ENCODE data around the gene UQCRHL. TPM values are rescaled to one million over a fixed set of nuclear protein-coding genes. Genes with fewer than 3 reads are reported as not detected.

UQCRHL gene
- total and polyA plus RNA-seq, 5 donors from 2014 or later: 0.59 to 1.7 (median 1.1) TPM

- Histone ChIP-seq H3K4me1 (ENCODE audit: control insufficient read depth, insufficient read depth, low read length, poor library complexity, severe bottlenecking) (no peaks in the 10 kb centered on the region), H3K27ac (ENCODE audit: insufficient read depth, low read length, poor library complexity, severe bottlenecking) (no peak overlapping the region), H3K36me3 (ENCODE audit: control insufficient read depth, insufficient read depth, low read length) (no peaks in the 10 kb centered on the region), H3K27me3 (ENCODE audit: control insufficient read depth, insufficient read depth, low read length) (no peaks in the 10 kb centered on the region), H3K4me3 (ENCODE audit: low read depth, low read length) (no peak overlapping the region), H3K9me3 (ENCODE audit: control insufficient read depth in 2 of 2, low read length in 2 of 2) (no peaks in the 10 kb centered on the region)
- Mint-ChIP-seq H3K27ac (peak overlapping the region in 1 of 3 donors; percentile 35), H3K4me3 (no peak overlapping the region), H3K36me3 (no peaks in the 10 kb centered on the region), H3K4me1 (no peaks in the 10 kb centered on the region), H3K9me3 (no peaks in the 10 kb centered on the region), H3K27me3 (peaks cover 9% of the 10 kb centered on the region)
- DNase-seq (no peak), ATAC-seq (ENCODE audit: low read depth in 2 of 2) (no peak)
Measured at GRCh38 chr1:15777909-15778707, 29.3 kb downstream of the UQCRHL start.

GRCh38 chr1:15775706-15776105, 31.7 kb downstream of the UQCRHL start:
- DNase-seq (no peak), ATAC-seq (ENCODE audit: low read depth in 2 of 2) (no peak)
- Mint-ChIP-seq H3K36me3 (no peaks in the 10 kb centered on the region), H3K4me1 (no peaks in the 10 kb centered on the region), H3K27me3 (peaks cover 8% of the 10 kb centered on the region), H3K27ac (no peak overlapping the region), H3K9me3 (no peaks in the 10 kb centered on the region), H3K4me3 (no peak overlapping the region)
- Histone ChIP-seq H3K9me3 (ENCODE audit: control insufficient read depth in 2 of 2, low read length in 2 of 2) (no peaks in the 10 kb centered on the region), H3K4me1 (ENCODE audit: control insufficient read depth, insufficient read depth, low read length, poor library complexity, severe bottlenecking) (no peaks in the 10 kb centered on the region), H3K27me3 (ENCODE audit: control insufficient read depth, insufficient read depth, low read length) (peaks cover 2% of the 10 kb centered on the region), H3K27ac (ENCODE audit: insufficient read depth, low read length, poor library complexity, severe bottlenecking) (no peak overlapping the region), H3K4me3 (ENCODE audit: low read depth, low read length) (no peak overlapping the region), H3K36me3 (ENCODE audit: control insufficient read depth, insufficient read depth, low read length) (no peaks in the 10 kb centered on the region)

- ATAC-seq (ENCODE audit: low read depth in 2 of 2): no peak
- H3K27me3 Mint-ChIP-seq: peaks cover 15% of the 10 kb centered on the region
- no peaks in the 10 kb centered on the region for H3K9me3 ChIP-seq (ENCODE audit: control insufficient read depth in 2 of 2, low read length in 2 of 2)
- no peak overlapping the region for H3K4me3 ChIP-seq (ENCODE audit: low read depth, low read length)
- no peaks in the 10 kb centered on the region for H3K9me3 Mint-ChIP-seq
- no peaks in the 10 kb centered on the region for H3K4me1 Mint-ChIP-seq
- H3K27me3 ChIP-seq (ENCODE audit: control insufficient read depth, insufficient read depth, low read length): peaks cover 2% of the 10 kb centered on the region
- no peaks in the 10 kb centered on the region for H3K36me3 Mint-ChIP-seq
- H3K27ac Mint-ChIP-seq: no peak overlapping the region
- no peaks in the 10 kb centered on the region for H3K36me3 ChIP-seq (ENCODE audit: control insufficient read depth, insufficient read depth, low read length)
- DNase-seq: no peak
- no peaks in the 10 kb centered on the region for H3K4me1 ChIP-seq (ENCODE audit: control insufficient read depth, insufficient read depth, low read length, poor library complexity, severe bottlenecking)
- H3K4me3 Mint-ChIP-seq: no peak overlapping the region
- H3K27ac ChIP-seq (ENCODE audit: insufficient read depth, low read length, poor library complexity, severe bottlenecking): no peak overlapping the region
Measured at GRCh38 chr1:15771836-15772515, 35.5 kb downstream of the UQCRHL start.

GRCh38 chr1:15770313-15770962, 37.0 kb downstream of the UQCRHL start:
- H3K36me3 Mint-ChIP-seq: no peaks in the 10 kb centered on the region
- Histone ChIP-seq H3K9me3 (ENCODE audit: control insufficient read depth in 2 of 2, low read length in 2 of 2) (no peaks in the 10 kb centered on the region), H3K36me3 (ENCODE audit: control insufficient read depth, insufficient read depth, low read length) (no peaks in the 10 kb centered on the region), H3K27ac (ENCODE audit: insufficient read depth, low read length, poor library complexity, severe bottlenecking) (no peak overlapping the region), H3K27me3 (ENCODE audit: control insufficient read depth, insufficient read depth, low read length) (peaks cover 2% of the 10 kb centered on the region), H3K4me1 (ENCODE audit: control insufficient read depth, insufficient read depth, low read length, poor library complexity, severe bottlenecking) (no peaks in the 10 kb centered on the region), H3K4me3 (ENCODE audit: low read depth, low read length) (no peak overlapping the region)
- H3K4me3 Mint-ChIP-seq: no peak overlapping the region
- peaks cover 15% of the 10 kb centered on the region for H3K27me3 Mint-ChIP-seq
- H3K27ac Mint-ChIP-seq: no peak overlapping the region
- DNase-seq: no peak
- H3K4me1 Mint-ChIP-seq: no peaks in the 10 kb centered on the region
- no peaks in the 10 kb centered on the region for H3K9me3 Mint-ChIP-seq
- no peak for ATAC-seq (ENCODE audit: low read depth in 2 of 2)

GRCh38 chr1:15768388-15768787, 39.1 kb downstream of the UQCRHL start:
- Histone ChIP-seq H3K9me3 (ENCODE audit: control insufficient read depth in 2 of 2, low read length in 2 of 2) (no peaks in the 10 kb centered on the region), H3K4me1 (ENCODE audit: control insufficient read depth, insufficient read depth, low read length, poor library complexity, severe bottlenecking) (no peaks in the 10 kb centered on the region), H3K36me3 (ENCODE audit: control insufficient read depth, insufficient read depth, low read length) (no peaks in the 10 kb centered on the region), H3K4me3 (ENCODE audit: low read depth, low read length) (no peak overlapping the region), H3K27ac (ENCODE audit: insufficient read depth, low read length, poor library complexity, severe bottlenecking) (no peak overlapping the region), H3K27me3 (ENCODE audit: control insufficient read depth, insufficient read depth, low read length) (peaks cover 2% of the 10 kb centered on the region)
- Mint-ChIP-seq H3K4me3 (no peak overlapping the region), H3K9me3 (no peaks in the 10 kb centered on the region), H3K4me1 (no peaks in the 10 kb centered on the region), H3K36me3 (no peaks in the 10 kb centered on the region), H3K27me3 (peaks cover 23% of the 10 kb centered on the region), H3K27ac (no peak overlapping the region)
- no peak for DNase-seq
- ATAC-seq (ENCODE audit: low read depth in 2 of 2): no peak

GRCh38 chr1:15767941-15768340, 39.5 kb downstream of the UQCRHL start:
- no peak for ATAC-seq (ENCODE audit: low read depth in 2 of 2)
- Mint-ChIP-seq H3K36me3 (no peaks in the 10 kb centered on the region), H3K4me3 (no peak overlapping the region), H3K27me3 (peaks cover 23% of the 10 kb centered on the region), H3K9me3 (no peaks in the 10 kb centered on the region), H3K4me1 (no peaks in the 10 kb centered on the region), H3K27ac (no peak overlapping the region)
- no peak overlapping the region for H3K4me3 ChIP-seq (ENCODE audit: low read depth, low read length)
- DNase-seq: no peak
- H3K9me3 ChIP-seq (ENCODE audit: control insufficient read depth in 2 of 2, low read length in 2 of 2): no peaks in the 10 kb centered on the region
- no peaks in the 10 kb centered on the region for H3K36me3 ChIP-seq (ENCODE audit: control insufficient read depth, insufficient read depth, low read length)
- no peak overlapping the region for H3K27ac ChIP-seq (ENCODE audit: insufficient read depth, low read length, poor library complexity, severe bottlenecking)
- H3K4me1 ChIP-seq (ENCODE audit: control insufficient read depth, insufficient read depth, low read length, poor library complexity, severe bottlenecking): no peaks in the 10 kb centered on the region
- H3K27me3 ChIP-seq (ENCODE audit: control insufficient read depth, insufficient read depth, low read length): peaks cover 2% of the 10 kb centered on the region

GRCh38 chr1:15765495-15766194, 41.8 kb downstream of the UQCRHL start:
- H3K4me1 Mint-ChIP-seq: peaks cover 0 to 3% (median 0%) of the 10 kb centered on the region in 4 donors
- H3K27ac ChIP-seq (ENCODE audit: insufficient read depth, low read length, poor library complexity, severe bottlenecking): no peak overlapping the region
- H3K9me3 Mint-ChIP-seq: no peaks in the 10 kb centered on the region
- ATAC-seq (ENCODE audit: low read depth in 2 of 2): no peak
- no peaks in the 10 kb centered on the region for H3K36me3 ChIP-seq (ENCODE audit: control insufficient read depth, insufficient read depth, low read length)
- no peak for DNase-seq
- no peak overlapping the region for H3K4me3 ChIP-seq (ENCODE audit: low read depth, low read length)
- no peaks in the 10 kb centered on the region for H3K4me1 ChIP-seq (ENCODE audit: control insufficient read depth, insufficient read depth, low read length, poor library complexity, severe bottlenecking)
- H3K27me3 ChIP-seq (ENCODE audit: control insufficient read depth, insufficient read depth, low read length): peaks cover 1% of the 10 kb centered on the region
- no peaks in the 10 kb centered on the region for H3K9me3 ChIP-seq (ENCODE audit: control insufficient read depth in 2 of 2, low read length in 2 of 2)
- H3K4me3 Mint-ChIP-seq: no peak overlapping the region
- H3K36me3 Mint-ChIP-seq: no peaks in the 10 kb centered on the region
- no peak overlapping the region for H3K27ac Mint-ChIP-seq
- H3K27me3 Mint-ChIP-seq: peaks cover 31% of the 10 kb centered on the region
